OCI-LY7 (cell line): Measurements from ENCODE around the gene LVRN. TPM values are rescaled to one million over a fixed set of nuclear protein-coding genes. Genes with fewer than 3 reads are reported as not detected.

ENCODE experiments used
- BruUV-seq: library from RNA; stranded (reverse); fragments of 400-500 nt; replicated peaks from 2 replicates; lab custom pipeline; 2021; lab: Mats Ljungman, UMichigan
- CTCF ChIA-PET: fragments of 300-600 bp; sonication (Branson Sonifier 250); formaldehyde crosslinking; loops from one replicate; lab custom pipeline; 2022; ENCODE audit warnings: antibody characterized with exemption; ENCODE audit not compliant: unreplicated experiment; lab: Charles Lee
- POLR2A ChIA-PET: fragments of 300-600 bp; sonication (Branson Sonifier 250); formaldehyde crosslinking; loops from one replicate; lab custom pipeline; 2022; ENCODE audit warnings: antibody characterized with exemption; lab: Charles Lee
- DNase-seq: peaks from one replicate; pipeline ENCODE4 v3.0.0-alpha.2; 2015; ENCODE audit warnings: low spot score
- H2AFZ ChIP-seq: fragments of 200-600 bp; sonication (generic), shearing (Covaris generic); 2 replicates; pipeline ENCODE4 v1.6.1; 2014; ENCODE audit warnings: mild to moderate bottlenecking, antibody characterized with exemption, low read length, moderate library complexity
- H3K27ac ChIP-seq: fragments of 200-600 bp; sonication (generic); 2 replicates; pipeline ENCODE4 v1.5.1; 2014; ENCODE audit warnings: mixed run types, low read depth, mild to moderate bottlenecking, moderate library complexity, low read length, inconsistent platforms; ENCODE audit not compliant: poor library complexity, severe bottlenecking
- H3K36me3 ChIP-seq: fragments of 200-600 bp; sonication (generic); 2 replicates; pipeline ENCODE4 v1.6.1; 2014; ENCODE audit warnings: mild to moderate bottlenecking, antibody characterized with exemption, low read length, moderate library complexity, mixed read lengths; ENCODE audit not compliant: insufficient read depth
- H3K4me1 ChIP-seq: fragments of 200-600 bp; sonication (generic); 2 replicates; pipeline ENCODE4 v1.5.1; 2014; ENCODE audit warnings: mild to moderate bottlenecking, low read length; ENCODE audit not compliant: insufficient read depth, poor library complexity, severe bottlenecking
- H3K4me2 ChIP-seq: fragments of 200-600 bp; sonication (generic); 2 replicates; pipeline ENCODE4 v1.6.1; 2014; ENCODE audit warnings: mild to moderate bottlenecking, low read length
- H3K4me3 ChIP-seq: fragments of 200-600 bp; sonication (generic); 2 replicates; pipeline ENCODE4 v1.5.1; 2014; ENCODE audit warnings: mild to moderate bottlenecking, low read depth, low read length; ENCODE audit not compliant: poor library complexity, severe bottlenecking
- H3K79me2 ChIP-seq: fragments of 200-600 bp; sonication (generic); 2 replicates; pipeline ENCODE4 v1.6.1; 2016; ENCODE audit warnings: low read depth, mild to moderate bottlenecking, low read length, moderate library complexity, mixed read lengths; ENCODE audit not compliant: insufficient read depth
- H3K9me2 ChIP-seq: fragments of 200-600 bp; sonication (generic); 2 replicates; pipeline ENCODE4 v1.6.1; 2016; ENCODE audit warnings: mild to moderate bottlenecking, low read length, mixed read lengths; ENCODE audit not compliant: insufficient read depth
- H3K9me3 ChIP-seq: fragments of 200-600 bp; sonication (generic); 2 replicates; pipeline ENCODE4 v1.6.1; 2014; ENCODE audit warnings: mild to moderate bottlenecking, mixed run types, low read length, mixed read lengths
- H4K20me1 ChIP-seq: fragments of 200-600 bp; sonication (generic); 2 replicates; pipeline ENCODE4 v1.6.1; 2014; ENCODE audit warnings: mild to moderate bottlenecking, antibody characterized with exemption, low read length, moderate library complexity, mixed read lengths; ENCODE audit not compliant: insufficient read depth
- EZH2phosphoT487 ChIP-seq: fragments of 200-600 bp; sonication (generic); IDR thresholded peaks from 2 replicates; pipeline ENCODE4 v1.6.1; 2018; ENCODE audit warnings: low read depth, borderline replicate concordance, mild to moderate bottlenecking, mixed run types, antibody characterized with exemption, low read length, moderate library complexity, mixed read lengths
- intact Hi-C: fragments of 100-400 bp; cut with micrococcal nuclease; formaldehyde crosslinking; loops from one replicate; pipeline ENCODE4 v1.10.0; 2022; ENCODE audit not compliant: unreplicated experiment
- total RNA-seq, 2 experiments: library from RNA; depleted of rRNA in 1 of 2; stranded (reverse); fragments of >200 nt in 1 of 2; shearing (Covaris generic) in 1 of 2; gene quantifications; 2 replicates each; pipeline ENCODE4 v1.2.3, GENCODE V29; 2014 to 2022
- TF ChIP-seq, protein P1 (sequence below): fragments of 200-600 bp; sonication (generic); conservative IDR thresholded peaks from 2 replicates; pipeline ENCODE4 v1.5.1; 2014; ENCODE audit warnings: mild to moderate bottlenecking, antibody characterized with exemption, low read length, moderate library complexity, mixed read lengths

Gene LVRN
- total RNA-seq, 2 experiments from 2014 or later, result not detected

- POLR2A ChIA-PET, result interaction anchor here (0.6 to 1.3 kb wide), 7 partner anchors 8 to 453 kb away, joined by 3 to 4 read pairs (median 3); partner anchors contain the start of gene COMMD10
- H3K27ac ChIP-seq, result no peak overlapping the region
- no TSS peak for BruUV-seq
These were observed 114.2 kb downstream of the LVRN start for GRCh38 chr5:116076496-116076895.

More at GRCh38 chr5:116076496-116076895, 114.2 kb downstream of the LVRN start:
- Histone ChIP-seq H3K9me3 (no peaks in the 10 kb centered on the region), H3K79me2 (no peaks in the 10 kb centered on the region), H3K4me3 (peak overlapping the region; percentile 4), H3K4me1 (peaks cover 21% of the 10 kb centered on the region), H4K20me1 (no peaks in the 10 kb centered on the region), H3K36me3 (no peaks in the 10 kb centered on the region), H2AFZ (peak overlapping the region; percentile 33; the same call in 1 of the 2 replicates), H3K4me2 (peak overlapping the region; percentile 52), H3K9me2 (no peaks in the 10 kb centered on the region)
- CTCF ChIA-PET, result interaction anchor here (0.5 kb wide), 1 partner anchor 241 kb away, joined by 3 read pairs; no protein-coding TSS in a partner anchor
- TF ChIP-seq, protein P1, sequence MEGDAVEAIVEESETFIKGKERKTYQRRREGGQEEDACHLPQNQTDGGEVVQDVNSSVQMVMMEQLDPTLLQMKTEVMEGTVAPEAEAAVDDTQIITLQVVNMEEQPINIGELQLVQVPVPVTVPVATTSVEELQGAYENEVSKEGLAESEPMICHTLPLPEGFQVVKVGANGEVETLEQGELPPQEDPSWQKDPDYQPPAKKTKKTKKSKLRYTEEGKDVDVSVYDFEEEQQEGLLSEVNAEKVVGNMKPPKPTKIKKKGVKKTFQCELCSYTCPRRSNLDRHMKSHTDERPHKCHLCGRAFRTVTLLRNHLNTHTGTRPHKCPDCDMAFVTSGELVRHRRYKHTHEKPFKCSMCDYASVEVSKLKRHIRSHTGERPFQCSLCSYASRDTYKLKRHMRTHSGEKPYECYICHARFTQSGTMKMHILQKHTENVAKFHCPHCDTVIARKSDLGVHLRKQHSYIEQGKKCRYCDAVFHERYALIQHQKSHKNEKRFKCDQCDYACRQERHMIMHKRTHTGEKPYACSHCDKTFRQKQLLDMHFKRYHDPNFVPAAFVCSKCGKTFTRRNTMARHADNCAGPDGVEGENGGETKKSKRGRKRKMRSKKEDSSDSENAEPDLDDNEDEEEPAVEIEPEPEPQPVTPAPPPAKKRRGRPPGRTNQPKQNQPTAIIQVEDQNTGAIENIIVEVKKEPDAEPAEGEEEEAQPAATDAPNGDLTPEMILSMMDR, result no peak
- no peak for TF ChIP-seq EZH2phosphoT487
- intact Hi-C loops, result no loop called here
- DNase-seq, result peak; percentile 69

Other genes starting within 250 kb of the LVRN start
- gene CDO1, start 145.8 kb upstream of the LVRN start, total RNA-seq (2014; rRNA removed; shearing (Covaris generic)), result not detected in 2 replicates
- gene CDO1, start 145.8 kb upstream of the LVRN start, total RNA-seq (2022), result not detected in 2 replicates
- 38.0 and 52.1 TPM in 2 replicates for gene ATG12, start 120.9 kb upstream of the LVRN start, total RNA-seq (2014; rRNA removed; shearing (Covaris generic))
- 48.3 and 57.6 TPM in 2 replicates for gene ATG12, start 120.9 kb upstream of the LVRN start, total RNA-seq (2022)
- 76.0 and 111 TPM in 2 replicates for gene AP3S1, start 120.5 kb upstream of the LVRN start, total RNA-seq (2014; rRNA removed; shearing (Covaris generic))
- 89.5 and 103 TPM in 2 replicates for gene AP3S1, start 120.5 kb upstream of the LVRN start, total RNA-seq (2022)
- not detected in 2 replicates for gene ARL14EPL, start 70.0 kb downstream of the LVRN start, total RNA-seq (2014; rRNA removed; shearing (Covaris generic))
- gene ARL14EPL, start 70.0 kb downstream of the LVRN start, total RNA-seq (2022), result not detected in 2 replicates
- gene COMMD10, start 122.5 kb downstream of the LVRN start, total RNA-seq (2014; rRNA removed; shearing (Covaris generic)), result 11.0 and 15.7 TPM in 2 replicates
- gene COMMD10, start 122.5 kb downstream of the LVRN start, total RNA-seq (2022), result 11.7 and 15.0 TPM in 2 replicates